Upper lobe of right lung (tissue), 1 donor: ENCODE results near the gene EVI5. TPM values are rescaled to one million over a fixed set of nuclear protein-coding genes. Genes with fewer than 3 reads are reported as not detected.
A peak's percentile ranks its signal among the peaks of the same experiment; 100 is the strongest.

Source experiments
- ATAC-seq: fragments of 200-7000 bp; cut with Tn5 transposase; one replicate; pipeline ENCODE4 v1.9.1; 2020; ENCODE audit warnings: mild to moderate bottlenecking, moderate library complexity
- DNase-seq: peaks from one replicate; pipeline ENCODE4 v3.0.0-alpha.2; 2020
- H3K27ac ChIP-seq: fragments of 200-600 bp; one replicate; pipeline ENCODE4 v1.8.0; 2022
- H3K27me3 ChIP-seq: fragments of 200-600 bp; one replicate; pipeline ENCODE4 v1.8.0; 2022; ENCODE audit warnings: mild to moderate bottlenecking
- H3K36me3 ChIP-seq: fragments of 200-600 bp; one replicate; pipeline ENCODE4 v1.8.0; 2022
- H3K4me1 ChIP-seq: fragments of 200-600 bp; one replicate; pipeline ENCODE4 v1.8.0; 2022
- H3K4me3 ChIP-seq: fragments of 200-600 bp; one replicate; pipeline ENCODE4 v1.8.0; 2022; ENCODE audit warnings: mild to moderate bottlenecking
- H3K9me3 ChIP-seq: fragments of 200-600 bp; one replicate; pipeline ENCODE4 v1.8.0; 2022
- intact Hi-C: fragments of 100-400 bp; cut with DNase I; formaldehyde crosslinking; loops from one replicate; pipeline ENCODE4 v1.11.0; 2022
- total RNA-seq: library from RNA; stranded (reverse); fragmentation: NEBNext Ultra II Directional; extraction: Animal tissue kit (Norgen Biotek cat#: 25700); gene quantifications from one replicate; pipeline ENCODE4 v1.2.1, GENCODE V29; 2021
- TF ChIP-seq, protein P1 (sequence below): fragments of 200-600 bp; IDR thresholded peaks from one replicate; pipeline ENCODE4 v1.8.0; 2022; ENCODE audit warnings: antibody characterized with exemption
- donor health status: DM: no; HTN: yes; CAD: no; lungs with severe emphysema.

EVI5 gene
- total RNA-seq, 1 donor from 2014 or later: 43.7 TPM

DNA sequence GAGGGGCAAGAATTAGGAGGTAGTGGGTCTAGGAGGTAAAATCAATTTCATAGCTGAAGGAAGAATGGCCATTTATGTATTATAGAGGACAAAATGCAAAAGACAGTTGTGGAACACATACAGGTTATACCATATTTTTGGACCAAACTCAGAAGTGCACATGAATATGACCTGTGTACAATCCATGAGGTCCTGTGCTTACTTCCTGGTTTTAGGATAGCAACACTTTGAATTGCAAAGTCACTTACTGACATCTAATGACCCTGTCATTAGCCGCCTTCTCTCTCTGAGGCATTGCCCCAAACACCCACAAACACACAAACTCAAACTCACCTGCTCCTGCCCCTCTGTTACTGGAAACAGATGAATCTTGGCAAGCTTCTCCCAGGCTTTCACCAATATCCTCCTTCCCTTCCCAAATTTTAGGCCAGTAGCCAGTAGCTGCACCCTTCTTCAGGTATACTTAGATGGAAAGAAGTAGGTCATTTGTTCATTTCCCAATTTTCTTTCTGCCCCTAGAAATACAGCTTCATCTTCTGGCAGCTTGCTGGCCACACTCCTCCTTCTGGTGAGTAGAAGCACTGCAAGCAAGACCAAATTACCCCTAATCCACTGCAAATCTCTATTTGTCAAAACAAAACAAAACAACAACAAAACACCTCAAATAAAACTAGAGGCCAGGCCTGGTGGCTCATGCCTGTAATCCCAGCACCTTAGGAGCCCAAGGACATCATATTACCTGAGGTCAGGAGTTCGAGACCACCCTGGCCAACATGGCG lies 33.3 kb upstream of the EVI5 start:
- intact Hi-C loops: no loop called here
- H3K36me3 ChIP-seq: no peaks in the 10 kb centered on the region
- H3K4me1 ChIP-seq: no peaks in the 10 kb centered on the region
- no peaks in the 10 kb centered on the region for H3K9me3 ChIP-seq
- H3K27me3 ChIP-seq: no peaks in the 10 kb centered on the region
- no peak overlapping the region for H3K27ac ChIP-seq
- ATAC-seq (peak; percentile 81), DNase-seq (no peak)
- H3K4me3 ChIP-seq: no peak overlapping the region
- TF ChIP-seq, protein P1, sequence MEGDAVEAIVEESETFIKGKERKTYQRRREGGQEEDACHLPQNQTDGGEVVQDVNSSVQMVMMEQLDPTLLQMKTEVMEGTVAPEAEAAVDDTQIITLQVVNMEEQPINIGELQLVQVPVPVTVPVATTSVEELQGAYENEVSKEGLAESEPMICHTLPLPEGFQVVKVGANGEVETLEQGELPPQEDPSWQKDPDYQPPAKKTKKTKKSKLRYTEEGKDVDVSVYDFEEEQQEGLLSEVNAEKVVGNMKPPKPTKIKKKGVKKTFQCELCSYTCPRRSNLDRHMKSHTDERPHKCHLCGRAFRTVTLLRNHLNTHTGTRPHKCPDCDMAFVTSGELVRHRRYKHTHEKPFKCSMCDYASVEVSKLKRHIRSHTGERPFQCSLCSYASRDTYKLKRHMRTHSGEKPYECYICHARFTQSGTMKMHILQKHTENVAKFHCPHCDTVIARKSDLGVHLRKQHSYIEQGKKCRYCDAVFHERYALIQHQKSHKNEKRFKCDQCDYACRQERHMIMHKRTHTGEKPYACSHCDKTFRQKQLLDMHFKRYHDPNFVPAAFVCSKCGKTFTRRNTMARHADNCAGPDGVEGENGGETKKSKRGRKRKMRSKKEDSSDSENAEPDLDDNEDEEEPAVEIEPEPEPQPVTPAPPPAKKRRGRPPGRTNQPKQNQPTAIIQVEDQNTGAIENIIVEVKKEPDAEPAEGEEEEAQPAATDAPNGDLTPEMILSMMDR: peak; percentile 72

DNA sequence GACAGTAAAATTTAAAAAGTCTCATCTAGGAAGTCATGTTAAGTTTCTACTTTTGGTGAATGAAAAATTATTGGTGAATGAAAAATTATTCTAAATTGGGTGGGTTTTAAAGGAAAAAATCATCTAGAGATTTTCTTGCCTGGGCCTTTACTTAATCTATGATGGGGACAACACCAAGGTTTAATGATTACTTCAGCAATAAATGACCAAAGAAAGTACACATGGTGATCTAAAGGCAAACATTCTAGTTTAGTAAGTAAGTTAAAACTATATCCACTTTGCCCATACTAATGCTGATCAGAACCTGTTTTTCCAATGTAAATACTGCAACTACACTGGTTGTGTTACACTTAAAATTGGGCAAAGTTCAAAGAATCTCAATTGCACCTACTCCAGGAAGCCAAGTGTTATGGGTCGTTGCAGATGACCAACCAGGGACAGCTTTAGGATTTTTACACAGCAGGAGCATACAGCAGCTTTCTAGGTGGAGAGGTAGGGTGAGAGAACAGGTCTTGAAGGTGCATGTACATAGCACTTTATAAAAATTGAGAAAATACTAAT lies 32.3 kb upstream of the EVI5 start:
- H3K4me1 ChIP-seq: no peaks in the 10 kb centered on the region
- intact Hi-C loops: no loop called here
- H3K9me3 ChIP-seq: no peaks in the 10 kb centered on the region
- no peak overlapping the region for H3K4me3 ChIP-seq
- ATAC-seq (peak; percentile 36), DNase-seq (no peak)
- no peak overlapping the region for H3K27ac ChIP-seq
- TF ChIP-seq, protein P1: no peak
- no peaks in the 10 kb centered on the region for H3K36me3 ChIP-seq
- H3K27me3 ChIP-seq: no peaks in the 10 kb centered on the region

DNA sequence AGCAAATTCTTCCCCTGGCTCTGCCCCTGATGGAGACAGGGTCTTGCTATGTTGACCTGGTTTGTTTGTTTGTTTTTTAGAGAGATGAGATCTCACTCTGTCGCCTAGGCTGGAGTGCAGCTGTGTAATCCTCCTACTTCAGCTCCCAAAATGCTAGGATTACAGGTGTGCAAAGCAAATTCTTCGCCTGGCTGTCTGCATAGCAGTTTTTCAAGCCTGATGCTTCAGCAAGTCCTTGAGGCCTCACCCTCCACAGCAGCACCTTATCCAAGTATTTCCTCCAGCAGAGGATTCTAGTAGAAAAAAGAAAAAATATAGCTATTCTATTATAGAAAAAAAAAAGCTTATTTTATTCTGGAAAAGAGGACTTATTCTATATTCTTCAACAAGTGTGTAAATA lies 31.8 kb upstream of the EVI5 start:
- Histone ChIP-seq H3K4me3 (no peak overlapping the region), H3K36me3 (no peaks in the 10 kb centered on the region), H3K27me3 (no peaks in the 10 kb centered on the region), H3K27ac (no peak overlapping the region), H3K9me3 (no peaks in the 10 kb centered on the region), H3K4me1 (no peaks in the 10 kb centered on the region)
- TF ChIP-seq, protein P1: no peak
- DNase-seq (no peak), ATAC-seq (peak; percentile 60)
- intact Hi-C loops: no loop called here

DNA sequence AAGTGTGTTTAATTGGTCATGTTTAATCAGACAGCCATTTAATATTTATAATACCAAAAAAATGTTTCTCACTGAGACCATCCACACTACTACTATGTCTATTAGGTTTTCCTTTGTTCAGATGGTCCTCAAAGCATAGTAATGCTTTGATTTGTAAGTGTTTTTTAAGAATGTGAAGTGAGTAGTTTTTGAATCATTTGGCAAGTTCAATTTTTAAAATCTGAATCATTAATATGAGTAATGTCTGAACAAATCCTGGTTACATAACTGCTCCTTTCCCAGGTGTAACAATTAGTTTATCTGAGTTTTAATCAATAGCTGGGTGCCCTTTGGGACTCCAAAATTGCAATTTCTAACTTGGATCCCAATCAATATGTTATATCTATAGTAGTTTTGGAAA lies 23.5 kb upstream of the EVI5 start:
- TF ChIP-seq, protein P1: no peak
- intact Hi-C loops: no loop called here
- no peaks in the 10 kb centered on the region for H3K27me3 ChIP-seq
- H3K9me3 ChIP-seq: no peaks in the 10 kb centered on the region
- DNase-seq: no peak
- no peak for ATAC-seq
- no peak overlapping the region for H3K4me3 ChIP-seq
- H3K27ac ChIP-seq: no peak overlapping the region
- no peaks in the 10 kb centered on the region for H3K36me3 ChIP-seq
- H3K4me1 ChIP-seq: peaks cover 7% of the 10 kb centered on the region

DNA sequence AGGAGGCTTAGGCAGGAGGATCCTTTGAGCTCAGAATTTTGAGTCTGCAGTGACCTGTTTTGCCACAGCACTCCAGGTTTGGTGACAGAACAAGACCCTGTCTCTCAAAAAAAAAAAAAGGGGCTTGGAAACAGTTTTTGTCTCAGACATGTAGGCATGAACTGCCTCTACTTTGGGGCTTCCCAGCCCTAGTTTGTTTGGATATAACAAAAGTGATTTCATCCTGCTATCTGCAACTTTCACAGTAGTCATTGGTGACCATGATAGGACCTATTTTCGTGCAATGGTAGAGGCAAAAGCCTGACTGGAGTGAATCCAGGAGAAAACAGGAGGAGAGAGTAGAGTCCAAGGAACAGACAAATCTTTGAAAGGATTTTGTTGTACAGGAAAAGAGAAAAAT lies 20.3 kb upstream of the EVI5 start:
- Histone ChIP-seq H3K27me3 (no peaks in the 10 kb centered on the region), H3K36me3 (no peaks in the 10 kb centered on the region), H3K9me3 (no peaks in the 10 kb centered on the region), H3K4me1 (peaks cover 7% of the 10 kb centered on the region), H3K27ac (peak overlapping the region; percentile 73), H3K4me3 (no peak overlapping the region)
- DNase-seq: no peak
- TF ChIP-seq, protein P1: no peak
- intact Hi-C loops: no loop called here
- ATAC-seq: no peak
